CD14-positive monocyte (primary cell): ENCODE data around the gene CHN2. TPM values are rescaled to one million over a fixed set of nuclear protein-coding genes. Genes with fewer than 3 reads are reported as not detected.

Source experiments
- DNase-seq, 3 donors: peaks; one replicate each; pipeline ENCODE4 v3.0.0-alpha.2; 2011 to 2022
- H2AFZ ChIP-seq: 2 replicates; pipeline ENCODE4 v1.6.0; 2012; ENCODE audit warnings: mild to moderate bottlenecking, low read depth, low read length, inconsistent platforms; ENCODE audit not compliant: insufficient read depth, poor library complexity, severe bottlenecking
- H3K27ac ChIP-seq, 2 donors: 1 replicate in 1 of 2; 2 replicates in 1 of 2; pipeline ENCODE4 v1.5.1; 2012 to 2013; ENCODE audit warnings: low read length in 2 of 2, control low read depth in 1 of 2, inconsistent platforms in 1 of 2, low read depth in 1 of 2, mild to moderate bottlenecking in 1 of 2
- H3K27me3 ChIP-seq, 2 donors: one replicate each; pipeline versions ENCODE4 v1.6.0 to v1.6.1; 2011 to 2013; ENCODE audit warnings: low read length in 2 of 2; ENCODE audit not compliant: control insufficient read depth in 2 of 2, insufficient read depth in 2 of 2
- H3K36me3 ChIP-seq, 2 donors: replicated peaks in 1 of 2; 1 replicate in 1 of 2; 2 replicates in 1 of 2; pipeline versions ENCODE4 v1.5.1 to v1.6.1; 2012 to 2013; ENCODE audit warnings: low read length in 2 of 2, control low read depth in 1 of 2, inconsistent platforms in 1 of 2, mild to moderate bottlenecking in 1 of 2; ENCODE audit not compliant: insufficient read depth in 2 of 2, control insufficient read depth in 1 of 2
- H3K4me1 ChIP-seq, 2 donors: 1 replicate in 1 of 2; 2 replicates in 1 of 2; pipeline versions ENCODE4 v1.5.1 to v1.6.1; 2012 to 2013; ENCODE audit warnings: low read length in 2 of 2, control low read depth in 1 of 2, inconsistent platforms in 1 of 2, mild to moderate bottlenecking in 1 of 2, moderate library complexity in 1 of 2; ENCODE audit not compliant: insufficient read depth in 2 of 2, control insufficient read depth in 1 of 2
- H3K4me2 ChIP-seq: replicated peaks from 2 replicates; pipeline ENCODE3; 2012; ENCODE audit warnings: low read length, moderate library complexity, mild to moderate bottlenecking; ENCODE audit not compliant: poor library complexity, severe bottlenecking; ENCODE audit errors: extremely low read depth
- H3K4me3 ChIP-seq, 3 experiments: fragments of 200-600 bp in 1 of 3; sonication (generic) in 1 of 3; replicated peaks in 1 of 3; 1 replicate in 2 of 3; 2 replicates in 1 of 3; pipeline ENCODE4 v1.5.1; 2011 to 2013; ENCODE audit warnings: low read length in 3 of 3, mild to moderate bottlenecking in 3 of 3, control low read depth in 2 of 3, low read depth in 2 of 3, inconsistent platforms in 1 of 3, moderate library complexity in 1 of 3
- H3K79me2 ChIP-seq: 2 replicates; pipeline ENCODE4 v1.6.0; 2012; ENCODE audit warnings: mild to moderate bottlenecking, control low read depth, inconsistent platforms, low read length, moderate library complexity; ENCODE audit not compliant: insufficient read depth
- H3K9ac ChIP-seq: 2 replicates; pipeline ENCODE4 v1.6.0; 2017; ENCODE audit warnings: low read length, mild to moderate bottlenecking; ENCODE audit not compliant: insufficient read depth, poor library complexity, severe bottlenecking
- H3K9me3 ChIP-seq, 2 donors: replicated peaks in 1 of 2; 1 replicate in 1 of 2; 2 replicates in 1 of 2; pipeline versions ENCODE4 v1.5.1 to v1.6.1; 2012 to 2013; ENCODE audit warnings: low read length in 2 of 2, control low read depth in 1 of 2; ENCODE audit not compliant: control insufficient read depth in 1 of 2, insufficient read depth in 1 of 2
- H4K20me1 ChIP-seq: 2 replicates; pipeline ENCODE4 v1.6.0; 2012; ENCODE audit warnings: mild to moderate bottlenecking, low read length, control low read depth, moderate library complexity; ENCODE audit not compliant: insufficient read depth
- H3K27ac Mint-ChIP-seq, 7 donors: one replicate each; pipeline ENCODE4 v1.8.0; 2020; ENCODE audit warnings: mild to moderate bottlenecking in 7 of 7, mixed read lengths in 7 of 7, moderate library complexity in 6 of 7, inconsistent platforms in 2 of 7
- H3K27me3 Mint-ChIP-seq, 3 donors: one replicate each; pipeline ENCODE4 v1.8.0; 2021 to 2022; ENCODE audit warnings: low read depth in 3 of 3, mild to moderate bottlenecking in 3 of 3, mixed read lengths in 3 of 3, moderate library complexity in 3 of 3, inconsistent platforms in 1 of 3
- H3K36me3 Mint-ChIP-seq, 2 donors: one replicate each; pipeline ENCODE4 v1.8.0; 2020; ENCODE audit warnings: mixed read lengths in 2 of 2, inconsistent platforms in 1 of 2, mild to moderate bottlenecking in 1 of 2
- H3K4me1 Mint-ChIP-seq: one replicate; pipeline ENCODE4 v1.8.0; 2020; ENCODE audit warnings: mild to moderate bottlenecking, mixed read lengths
- H3K4me3 Mint-ChIP-seq, 2 donors: one replicate each; pipeline ENCODE4 v1.8.0; 2020; ENCODE audit warnings: mild to moderate bottlenecking in 2 of 2, mixed read lengths in 2 of 2, moderate library complexity in 1 of 2
- H3K9me3 Mint-ChIP-seq, 7 donors: one replicate each; pipeline ENCODE4 v1.8.0; 2020 to 2022; ENCODE audit warnings: mixed read lengths in 7 of 7, mild to moderate bottlenecking in 6 of 7, moderate library complexity in 6 of 7, inconsistent platforms in 2 of 7
- CTCF ChIP-seq: fragments of 200-600 bp; IDR thresholded peaks from one replicate; pipeline ENCODE4 v1.8.0; 2022; ENCODE audit warnings: antibody characterized with exemption, mild to moderate bottlenecking
- WGBS: methylation state at CpG from one replicate; pipeline ENCODE4 v1.1.5; 2013; ENCODE audit warnings: missing lambda C conversion rate; ENCODE audit not compliant: insufficient coverage; 5-methylcytosine and 5-hydroxymethylcytosine counted together
- intact Hi-C, 2 donors: fragments of 100-400 bp; cut with micrococcal nuclease; formaldehyde crosslinking; loops; one replicate each; pipeline versions ENCODE4 v1.15.0 to v1.15.1; 2023
- polyA plus RNA-seq, 3 donors: library from polyadenylated mRNA; depleted of rRNA in 1 of 3; unstranded in 2 of 3; stranded (reverse) in 1 of 3; fragments of 300-500 nt in 2 of 3; fragments of >200 nt in 1 of 3; fragmentation: Illumina TruSeq in 2 of 3; gene quantifications; 1 replicate in 2 of 3; 2 replicates in 1 of 3; pipeline ENCODE4 v1.2.3, GENCODE V29; 2012 to 2021

CHN2 gene
- polyA plus RNA-seq, 3 donors = 26.6 to 66.5 (median 44.8) TPM

DNA sequence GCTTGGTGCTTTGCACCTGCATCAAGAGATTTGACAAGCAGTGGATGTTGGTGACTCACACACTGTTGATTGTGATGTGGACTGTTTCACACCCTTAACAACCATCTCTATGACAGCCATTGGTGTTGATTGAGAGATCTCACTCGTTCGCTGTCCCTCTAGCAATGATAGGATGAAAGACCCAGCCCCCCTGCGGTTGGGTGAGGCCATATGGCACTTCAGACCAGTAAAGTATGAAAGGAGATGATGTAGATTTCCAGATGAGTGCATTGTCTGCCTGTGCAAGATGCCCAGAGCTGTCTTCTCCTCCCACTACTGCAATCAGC is 230.4 kb downstream of the CHN2 start:
- Histone ChIP-seq H3K36me3 (no peaks in the 10 kb centered on the region), H2AFZ (no peak overlapping the region), H3K4me3 (no peak overlapping the region), H3K4me2 (no peak overlapping the region), H3K9ac (no peak overlapping the region), H3K27me3 (no peaks in the 10 kb centered on the region), H3K9me3 (no peaks in the 10 kb centered on the region), H3K79me2 (no peaks in the 10 kb centered on the region), H3K4me1 (no peaks in the 10 kb centered on the region), H4K20me1 (no peaks in the 10 kb centered on the region), H3K27ac (no peak overlapping the region)
- H3K27me3 Mint-ChIP-seq = no peaks in the 10 kb centered on the region
- intact Hi-C loops = no loop called here
- H3K27ac Mint-ChIP-seq = no peak overlapping the region
- TF ChIP-seq CTCF = no peak
- H3K4me1 Mint-ChIP-seq = no peaks in the 10 kb centered on the region
- DNase-seq = no peak
- H3K9me3 Mint-ChIP-seq = peaks cover 0 to 4% (median 0%) of the 10 kb centered on the region in 7 donors
- H3K36me3 Mint-ChIP-seq = peaks cover 2 to 13% of the 10 kb centered on the region in 2 donors
- no peak overlapping the region for H3K4me3 Mint-ChIP-seq
- WGBS = no CpG with 5 or more reads among the region's 3 CpGs

DNA sequence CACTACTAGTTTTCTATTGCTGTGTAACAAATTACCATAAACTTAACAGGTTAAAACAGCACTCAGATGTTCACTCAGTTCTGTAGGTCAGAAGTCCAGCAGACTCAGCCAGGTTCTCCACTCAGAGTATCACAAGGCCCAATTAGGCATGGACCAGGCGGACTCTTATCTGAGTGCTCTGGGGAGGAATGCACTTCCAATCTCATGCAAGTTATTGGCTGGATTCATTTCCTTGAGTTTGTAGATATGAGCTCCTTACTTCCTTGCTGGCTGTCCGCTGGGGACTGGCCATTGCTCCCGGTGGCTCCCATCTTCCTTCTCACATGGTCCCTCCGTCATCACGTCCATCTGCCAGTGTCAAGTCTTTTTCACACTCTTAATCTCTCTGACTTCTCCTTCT is 232.0 kb downstream of the CHN2 start:
- Histone ChIP-seq H3K4me2 (no peak overlapping the region), H3K27me3 (no peaks in the 10 kb centered on the region), H3K9ac (no peak overlapping the region), H3K4me1 (no peaks in the 10 kb centered on the region), H3K79me2 (no peaks in the 10 kb centered on the region), H3K27ac (no peak overlapping the region), H3K4me3 (no peak overlapping the region), H3K36me3 (no peaks in the 10 kb centered on the region), H2AFZ (no peak overlapping the region), H3K9me3 (no peaks in the 10 kb centered on the region), H4K20me1 (peaks cover 5% of the 10 kb centered on the region)
- H3K36me3 Mint-ChIP-seq = peaks cover 2 to 15% of the 10 kb centered on the region in 2 donors
- H3K27ac Mint-ChIP-seq = no peak overlapping the region
- no peak overlapping the region for H3K4me3 Mint-ChIP-seq
- no peak for TF ChIP-seq CTCF
- 100% methylated on average over 2 of the region's 5 CpGs for WGBS
- peaks cover 0 to 4% (median 0%) of the 10 kb centered on the region in 7 donors for H3K9me3 Mint-ChIP-seq
- H3K27me3 Mint-ChIP-seq = no peaks in the 10 kb centered on the region
- no peak for DNase-seq
- no peaks in the 10 kb centered on the region for H3K4me1 Mint-ChIP-seq
- intact Hi-C loops = no loop called here
